Smooth muscle cell (in vitro differentiated cells): ENCODE data around the gene UGT3A1. TPM values are rescaled to one million over a fixed set of nuclear protein-coding genes. Genes with fewer than 3 reads are reported as not detected.

Experiments used
- DNase-seq: peaks from one replicate; lab custom pipeline; 2025; ENCODE audit not compliant: unreplicated experiment; lab: John Stamatoyannopoulos, UW
- H2AFZ ChIP-seq: fragments of 200-600 bp; sonication (generic); 2 replicates; pipeline ENCODE4 v1.6.0; 2016; ENCODE audit warnings: antibody characterized with exemption, low read depth, mild to moderate bottlenecking
- H3F3A ChIP-seq: fragments of 200-600 bp; sonication (generic); 2 replicates; pipeline ENCODE4 v1.6.0; 2017; ENCODE audit warnings: antibody characterized with exemption, low read depth
- H3K27ac ChIP-seq: fragments of 200-600 bp; sonication (generic); 2 replicates; pipeline ENCODE4 v1.5.1; 2016; ENCODE audit warnings: low read depth, mild to moderate bottlenecking
- H3K27me3 ChIP-seq: fragments of 200-600 bp; sonication (generic); 2 replicates; pipeline ENCODE4 v1.6.1; 2016; ENCODE audit warnings: low read depth, mild to moderate bottlenecking
- H3K36me3 ChIP-seq: fragments of 200-600 bp; sonication (generic); 2 replicates; pipeline ENCODE4 v1.5.1; 2016; ENCODE audit warnings: low read depth
- H3K4me1 ChIP-seq: fragments of 200-600 bp; sonication (generic); 2 replicates; pipeline ENCODE4 v1.5.1; 2016; ENCODE audit warnings: low read depth
- H3K4me2 ChIP-seq: fragments of 200-600 bp; sonication (generic); 2 replicates; pipeline ENCODE4 v1.6.0; 2016; ENCODE audit warnings: mild to moderate bottlenecking
- H3K4me3 ChIP-seq: fragments of 200-600 bp; sonication (generic); 2 replicates; pipeline ENCODE4 v1.5.1; 2016; ENCODE audit warnings: mild to moderate bottlenecking
- H3K79me2 ChIP-seq: fragments of 200-600 bp; sonication (generic); 2 replicates; pipeline ENCODE4 v1.6.0; 2016; ENCODE audit warnings: low read depth, mild to moderate bottlenecking
- H3K9ac ChIP-seq: fragments of 200-600 bp; sonication (generic); 2 replicates; pipeline ENCODE4 v1.6.0; 2016; ENCODE audit warnings: low read depth
- H3K9me3 ChIP-seq: fragments of 200-600 bp; sonication (generic); replicated peaks from 2 replicates; pipeline ENCODE4 v1.5.1; 2016; ENCODE audit warnings: low read depth
- H4K20me1 ChIP-seq: fragments of 200-600 bp; sonication (generic); 2 replicates; pipeline ENCODE4 v1.6.0; 2016; ENCODE audit warnings: low read depth
- CTCF ChIP-seq: fragments of 200-600 bp; sonication (generic); IDR thresholded peaks from 2 replicates; pipeline ENCODE4 v1.5.1; 2017; ENCODE audit warnings: borderline replicate concordance, mild to moderate bottlenecking, antibody characterized with exemption; ENCODE audit not compliant: insufficient read depth, poor library complexity, severe bottlenecking
- WGBS: methylation state at CpG from one replicate; pipeline ENCODE4 v1.1.7; 2016; ENCODE audit warnings: low lambda C conversion rate; 5-methylcytosine and 5-hydroxymethylcytosine counted together
- polyA plus RNA-seq: library from polyadenylated mRNA; unstranded; fragments of >200 nt; fragmentation: Nextera tagmentation; extraction: Ambion mirVana; gene quantifications from 2 replicates; pipeline ENCODE4 v1.2.1, GENCODE V29; 2016
- total RNA-seq: library from RNA; depleted of rRNA; stranded (reverse); fragments of >200 nt; gene quantifications from 2 replicates; pipeline ENCODE4 v1.2.3, GENCODE V29; 2014

Gene UGT3A1
- total and polyA plus RNA-seq, 2 experiments from 2014 or later, result not detected

GRCh38 chr5:35996076-35996475 lies 4.9 kb upstream of the UGT3A1 start:
- Histone ChIP-seq H3K9ac (no peak overlapping the region), H3K4me3 (no peak overlapping the region), H3K79me2 (no peaks in the 10 kb centered on the region), H3K4me1 (no peaks in the 10 kb centered on the region), H3K27ac (no peak overlapping the region), H2AFZ (no peak overlapping the region), H3K4me2 (no peak overlapping the region), H3K9me3 (no peaks in the 10 kb centered on the region), H3K27me3 (peaks cover 26% of the 10 kb centered on the region), H3K36me3 (no peaks in the 10 kb centered on the region), H3F3A (no peaks in the 10 kb centered on the region), H4K20me1 (no peaks in the 10 kb centered on the region)
- DNase-seq, result no peak
- 91% methylated on average over 4 of the region's 4 CpGs for WGBS
- no peak for TF ChIP-seq CTCF

GRCh38 chr5:35990520-35990919 lies 670 bp downstream of the UGT3A1 start:
- no peaks in the 10 kb centered on the region for H4K20me1 ChIP-seq
- no peaks in the 10 kb centered on the region for H3K9me3 ChIP-seq
- peaks cover 52% of the 10 kb centered on the region for H3K27me3 ChIP-seq
- H2AFZ ChIP-seq, result peak overlapping the region; percentile 37
- no peaks in the 10 kb centered on the region for H3F3A ChIP-seq
- 32% methylated on average over 12 of the region's 12 CpGs for WGBS
- no peak for TF ChIP-seq CTCF
- H3K27ac ChIP-seq, result no peak overlapping the region
- no peaks in the 10 kb centered on the region for H3K36me3 ChIP-seq
- H3K9ac ChIP-seq, result no peak overlapping the region
- H3K4me3 ChIP-seq, result peak overlapping the region; percentile 24
- no peaks in the 10 kb centered on the region for H3K4me1 ChIP-seq
- H3K79me2 ChIP-seq, result no peaks in the 10 kb centered on the region
- DNase-seq, result no peak
- peak overlapping the region; percentile 26 for H3K4me2 ChIP-seq

- DNase-seq, result no peak
- Histone ChIP-seq H3K4me2 (no peak overlapping the region), H3K27me3 (peaks cover 50% of the 10 kb centered on the region), H3F3A (no peaks in the 10 kb centered on the region), H3K79me2 (no peaks in the 10 kb centered on the region), H3K4me1 (no peaks in the 10 kb centered on the region), H3K4me3 (no peak overlapping the region), H2AFZ (no peak overlapping the region), H3K27ac (no peak overlapping the region), H3K9me3 (no peaks in the 10 kb centered on the region), H3K9ac (no peak overlapping the region), H4K20me1 (no peaks in the 10 kb centered on the region), H3K36me3 (no peaks in the 10 kb centered on the region)
- WGBS, result 80% methylated on average over 4 of the region's 4 CpGs
- TF ChIP-seq CTCF, result no peak
These were observed 2.7 kb downstream of the UGT3A1 start for GRCh38 chr5:35988529-35988928.

- Histone ChIP-seq H4K20me1 (no peaks in the 10 kb centered on the region), H2AFZ (no peak overlapping the region), H3K36me3 (no peaks in the 10 kb centered on the region), H3F3A (no peaks in the 10 kb centered on the region), H3K27ac (no peak overlapping the region), H3K27me3 (peaks cover 43% of the 10 kb centered on the region), H3K4me2 (no peak overlapping the region), H3K4me3 (no peak overlapping the region), H3K9ac (no peak overlapping the region), H3K9me3 (no peaks in the 10 kb centered on the region), H3K79me2 (no peaks in the 10 kb centered on the region), H3K4me1 (no peaks in the 10 kb centered on the region)
- WGBS, result 70% methylated on average over 3 of the region's 3 CpGs
- no peak for DNase-seq
- TF ChIP-seq CTCF, result no peak
These were observed 3.4 kb downstream of the UGT3A1 start for GRCh38 chr5:35987776-35988175.
